Upper lobe of right lung (tissue), 1 donor: ENCODE data around the gene ANAPC16. TPM values are rescaled to one million over a fixed set of nuclear protein-coding genes. Genes with fewer than 3 reads are reported as not detected.

ENCODE experiments used
- ATAC-seq: fragments of 200-7000 bp; cut with Tn5 transposase; one replicate; pipeline ENCODE4 v1.9.1; 2020; ENCODE audit warnings: mild to moderate bottlenecking, moderate library complexity
- DNase-seq: peaks from one replicate; pipeline ENCODE4 v3.0.0-alpha.2; 2020
- H3K27ac ChIP-seq: fragments of 200-600 bp; one replicate; pipeline ENCODE4 v1.8.0; 2022
- H3K27me3 ChIP-seq: fragments of 200-600 bp; one replicate; pipeline ENCODE4 v1.8.0; 2022; ENCODE audit warnings: mild to moderate bottlenecking
- H3K36me3 ChIP-seq: fragments of 200-600 bp; one replicate; pipeline ENCODE4 v1.8.0; 2022
- H3K4me1 ChIP-seq: fragments of 200-600 bp; one replicate; pipeline ENCODE4 v1.8.0; 2022
- H3K4me3 ChIP-seq: fragments of 200-600 bp; one replicate; pipeline ENCODE4 v1.8.0; 2022; ENCODE audit warnings: mild to moderate bottlenecking
- H3K9me3 ChIP-seq: fragments of 200-600 bp; one replicate; pipeline ENCODE4 v1.8.0; 2022
- intact Hi-C: fragments of 100-400 bp; cut with DNase I; formaldehyde crosslinking; loops from one replicate; pipeline ENCODE4 v1.11.0; 2022
- total RNA-seq: library from RNA; stranded (reverse); fragmentation: NEBNext Ultra II Directional; extraction: Animal tissue kit (Norgen Biotek cat#: 25700); gene quantifications from one replicate; pipeline ENCODE4 v1.2.1, GENCODE V29; 2021
- TF ChIP-seq, protein P1 (sequence below): fragments of 200-600 bp; IDR thresholded peaks from one replicate; pipeline ENCODE4 v1.8.0; 2022; ENCODE audit warnings: antibody characterized with exemption
- donor health status: DM: no; HTN: yes; CAD: no; lungs with severe emphysema.

Gene ANAPC16
- total RNA-seq, 1 donor from 2014 or later = 118 TPM

DNA sequence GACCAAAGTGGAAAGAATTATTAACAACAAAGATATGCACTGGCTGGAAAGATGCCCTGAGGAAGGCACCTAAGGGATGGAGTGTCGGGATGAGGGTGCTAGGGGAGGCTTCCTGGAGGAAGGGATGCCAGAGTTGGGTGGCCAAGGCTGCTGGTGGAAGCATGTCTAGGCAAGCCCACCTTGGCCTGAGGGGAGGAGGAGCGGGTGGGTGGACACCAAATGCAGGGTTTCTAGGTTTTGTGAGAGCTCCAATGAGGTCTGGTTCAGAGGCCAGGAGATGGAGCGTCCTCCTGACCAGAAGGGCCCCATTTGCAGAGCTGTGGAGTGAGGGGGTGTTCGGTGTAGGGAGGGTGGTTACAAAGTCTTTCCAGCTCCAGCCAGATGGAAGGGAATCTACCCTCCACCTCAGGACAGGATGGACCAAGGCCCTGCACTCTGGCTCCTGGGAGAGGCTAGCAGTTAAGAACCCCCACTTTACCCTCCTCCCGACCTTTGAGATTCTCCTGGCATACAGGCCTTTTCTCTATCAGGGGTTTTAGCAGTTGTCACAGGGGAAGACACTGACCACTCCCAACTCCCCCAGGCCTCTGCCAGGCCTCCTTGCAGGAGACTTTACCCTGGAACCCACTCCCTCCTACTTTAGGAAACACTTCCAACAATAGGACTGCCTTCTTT, 54.9 kb downstream of the ANAPC16 start:
- Histone ChIP-seq H3K9me3 (no peaks in the 10 kb centered on the region), H3K27ac (no peak overlapping the region), H3K4me3 (no peak overlapping the region), H3K27me3 (no peaks in the 10 kb centered on the region), H3K36me3 (peaks cover 14% of the 10 kb centered on the region), H3K4me1 (peaks cover 13% of the 10 kb centered on the region)
- intact Hi-C loops = no loop called here
- DNase-seq (no peak), ATAC-seq (no peak)
- TF ChIP-seq, protein P1, sequence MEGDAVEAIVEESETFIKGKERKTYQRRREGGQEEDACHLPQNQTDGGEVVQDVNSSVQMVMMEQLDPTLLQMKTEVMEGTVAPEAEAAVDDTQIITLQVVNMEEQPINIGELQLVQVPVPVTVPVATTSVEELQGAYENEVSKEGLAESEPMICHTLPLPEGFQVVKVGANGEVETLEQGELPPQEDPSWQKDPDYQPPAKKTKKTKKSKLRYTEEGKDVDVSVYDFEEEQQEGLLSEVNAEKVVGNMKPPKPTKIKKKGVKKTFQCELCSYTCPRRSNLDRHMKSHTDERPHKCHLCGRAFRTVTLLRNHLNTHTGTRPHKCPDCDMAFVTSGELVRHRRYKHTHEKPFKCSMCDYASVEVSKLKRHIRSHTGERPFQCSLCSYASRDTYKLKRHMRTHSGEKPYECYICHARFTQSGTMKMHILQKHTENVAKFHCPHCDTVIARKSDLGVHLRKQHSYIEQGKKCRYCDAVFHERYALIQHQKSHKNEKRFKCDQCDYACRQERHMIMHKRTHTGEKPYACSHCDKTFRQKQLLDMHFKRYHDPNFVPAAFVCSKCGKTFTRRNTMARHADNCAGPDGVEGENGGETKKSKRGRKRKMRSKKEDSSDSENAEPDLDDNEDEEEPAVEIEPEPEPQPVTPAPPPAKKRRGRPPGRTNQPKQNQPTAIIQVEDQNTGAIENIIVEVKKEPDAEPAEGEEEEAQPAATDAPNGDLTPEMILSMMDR = no peak

DNA sequence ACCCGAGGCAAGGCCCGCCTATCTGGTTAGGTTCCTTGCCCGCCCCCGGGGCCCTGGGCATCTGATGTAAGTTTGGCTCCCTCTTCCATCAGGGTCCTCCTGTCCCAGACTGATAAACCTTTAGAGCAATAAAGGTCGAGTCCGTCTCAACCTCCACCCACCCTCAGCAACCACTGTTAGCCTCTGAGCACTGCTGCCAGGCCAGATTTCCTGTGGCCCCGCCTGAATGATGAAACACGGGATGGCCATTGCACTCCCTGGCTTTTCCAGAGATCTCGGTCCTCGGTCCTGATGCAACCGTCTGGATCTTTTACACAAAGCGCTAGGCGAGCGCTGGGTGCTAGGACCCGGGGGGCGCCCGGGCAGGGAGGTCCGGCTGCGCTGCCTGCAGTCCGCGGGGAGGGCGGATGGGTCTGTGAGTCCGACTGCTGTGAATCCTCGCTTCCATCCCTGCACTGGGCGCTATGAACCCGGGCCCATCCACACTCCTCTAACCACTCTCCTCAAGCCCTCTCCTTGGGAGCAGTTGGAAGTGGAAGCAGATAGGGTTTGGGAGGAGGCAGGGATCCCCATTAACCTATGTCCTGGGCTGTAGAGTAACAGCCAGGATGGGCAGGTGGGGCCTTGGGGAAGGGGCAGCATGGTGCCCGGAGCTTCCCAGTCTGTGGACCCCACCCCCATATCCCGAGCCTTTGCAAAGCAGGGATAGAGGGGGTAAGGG, 57.0 kb downstream of the ANAPC16 start:
- Histone ChIP-seq H3K4me3 (peak overlapping the region; percentile 95), H3K27me3 (no peaks in the 10 kb centered on the region), H3K36me3 (peaks cover 20% of the 10 kb centered on the region), H3K27ac (peak overlapping the region; percentile 94), H3K4me1 (peaks cover 28% of the 10 kb centered on the region), H3K9me3 (no peaks in the 10 kb centered on the region)
- intact Hi-C loops = no loop called here
- peak; percentile 93 for DNase-seq
- ATAC-seq = peak; percentile 70
- TF ChIP-seq, protein P1 = no peak

DNA sequence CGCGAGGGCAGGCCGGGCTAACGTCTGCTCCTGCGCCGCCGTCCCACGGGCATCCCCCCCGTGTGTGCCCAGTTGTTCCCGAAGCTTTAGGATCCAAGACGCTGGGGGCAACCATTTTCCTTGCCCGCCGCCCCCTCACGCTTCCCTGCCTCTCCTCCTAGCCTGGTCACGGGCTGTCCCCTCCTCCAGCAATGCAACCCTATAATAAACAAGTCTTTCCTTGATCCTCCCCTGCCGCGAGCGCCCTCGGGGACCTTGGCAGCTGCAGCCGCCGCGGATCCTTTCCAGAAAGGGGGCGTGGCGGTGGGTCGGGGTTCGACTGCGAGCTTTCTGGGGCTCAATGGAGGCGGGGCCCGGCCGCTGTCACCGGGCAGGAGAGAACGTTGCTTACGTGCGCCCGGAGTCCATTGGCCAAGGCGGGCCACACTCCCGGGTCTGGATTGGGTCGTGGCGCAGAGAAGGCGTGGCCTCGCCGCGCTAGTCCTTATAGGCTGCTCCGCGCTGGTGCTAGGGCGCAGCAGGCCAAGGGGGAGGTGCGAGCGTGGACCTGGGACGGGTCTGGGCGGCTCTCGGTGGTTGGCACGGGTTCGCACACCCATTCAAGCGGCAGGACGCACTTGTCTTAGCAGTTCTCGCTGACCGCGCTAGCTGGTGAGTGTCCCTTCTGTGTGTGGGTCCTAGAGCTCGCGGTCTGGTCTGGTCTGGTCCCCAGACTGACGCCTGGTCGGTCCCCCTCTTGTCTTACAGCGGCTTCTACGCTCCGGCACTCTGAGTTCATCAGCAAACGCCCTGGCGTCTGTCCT, 57.8 kb downstream of the ANAPC16 start, which contains the start of gene DDIT4:
DDIT4 (plus strand) TSS at position 515 of the 803 bp plus-strand sequence. CDS start 293 bp downstream, outside the sequence.
- H3K9me3 ChIP-seq = no peaks in the 10 kb centered on the region
- peak within 1 kb of the TSS; percentile 95 for H3K4me3 ChIP-seq
- intact Hi-C loops = no loop called here

DNA sequence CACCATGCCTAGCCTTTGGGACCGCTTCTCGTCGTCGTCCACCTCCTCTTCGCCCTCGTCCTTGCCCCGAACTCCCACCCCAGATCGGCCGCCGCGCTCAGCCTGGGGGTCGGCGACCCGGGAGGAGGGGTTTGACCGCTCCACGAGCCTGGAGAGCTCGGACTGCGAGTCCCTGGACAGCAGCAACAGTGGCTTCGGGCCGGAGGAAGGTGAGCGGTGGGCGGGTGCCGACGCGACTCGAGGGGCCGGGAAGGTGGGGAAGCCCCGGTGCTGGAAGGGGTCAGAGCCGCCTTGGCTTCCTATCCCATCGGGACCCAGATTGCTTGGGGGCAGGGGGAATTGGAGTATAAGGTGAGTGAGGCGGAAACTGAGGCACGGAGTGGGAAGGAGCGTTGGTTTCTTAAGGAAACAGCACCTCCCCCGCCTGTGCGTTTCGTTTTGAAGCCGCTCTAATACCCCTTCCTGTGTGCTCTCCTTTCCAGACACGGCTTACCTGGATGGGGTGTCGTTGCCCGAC, 58.5 kb downstream of the ANAPC16 start:
- DNase-seq (peak; percentile 74), ATAC-seq (no peak)

More for the DNA sequence above, 57.8 kb downstream of the ANAPC16 start, which contains the start of gene DDIT4:
- ATAC-seq = peak; percentile 94
- TF ChIP-seq, protein P1 = no peak
- H3K27ac ChIP-seq = peak within 1 kb of the TSS; percentile 94
- peak; percentile 100 for DNase-seq
- H3K4me1 ChIP-seq = peaks cover 28% of the 10 kb centered on the region
- no peaks in the 10 kb centered on the region for H3K27me3 ChIP-seq
- H3K36me3 ChIP-seq = peaks cover 20% of the 10 kb centered on the region

More for the DNA sequence above, 58.5 kb downstream of the ANAPC16 start:
- Histone ChIP-seq H3K4me3 (peak overlapping the region; percentile 95), H3K27ac (peak overlapping the region; percentile 94), H3K9me3 (no peaks in the 10 kb centered on the region), H3K27me3 (no peaks in the 10 kb centered on the region), H3K4me1 (peaks cover 28% of the 10 kb centered on the region), H3K36me3 (peaks cover 20% of the 10 kb centered on the region)
- TF ChIP-seq, protein P1 = no peak
- intact Hi-C loops = no loop called here
